ENCODE measurements around the gene TCAP.
"Not testable (repeated sequence)": the region's sequence is repeated elsewhere in the genome, so short reads cannot be mapped to it uniquely, and the experiment has no call there.

The TCAP gene

DNA sequence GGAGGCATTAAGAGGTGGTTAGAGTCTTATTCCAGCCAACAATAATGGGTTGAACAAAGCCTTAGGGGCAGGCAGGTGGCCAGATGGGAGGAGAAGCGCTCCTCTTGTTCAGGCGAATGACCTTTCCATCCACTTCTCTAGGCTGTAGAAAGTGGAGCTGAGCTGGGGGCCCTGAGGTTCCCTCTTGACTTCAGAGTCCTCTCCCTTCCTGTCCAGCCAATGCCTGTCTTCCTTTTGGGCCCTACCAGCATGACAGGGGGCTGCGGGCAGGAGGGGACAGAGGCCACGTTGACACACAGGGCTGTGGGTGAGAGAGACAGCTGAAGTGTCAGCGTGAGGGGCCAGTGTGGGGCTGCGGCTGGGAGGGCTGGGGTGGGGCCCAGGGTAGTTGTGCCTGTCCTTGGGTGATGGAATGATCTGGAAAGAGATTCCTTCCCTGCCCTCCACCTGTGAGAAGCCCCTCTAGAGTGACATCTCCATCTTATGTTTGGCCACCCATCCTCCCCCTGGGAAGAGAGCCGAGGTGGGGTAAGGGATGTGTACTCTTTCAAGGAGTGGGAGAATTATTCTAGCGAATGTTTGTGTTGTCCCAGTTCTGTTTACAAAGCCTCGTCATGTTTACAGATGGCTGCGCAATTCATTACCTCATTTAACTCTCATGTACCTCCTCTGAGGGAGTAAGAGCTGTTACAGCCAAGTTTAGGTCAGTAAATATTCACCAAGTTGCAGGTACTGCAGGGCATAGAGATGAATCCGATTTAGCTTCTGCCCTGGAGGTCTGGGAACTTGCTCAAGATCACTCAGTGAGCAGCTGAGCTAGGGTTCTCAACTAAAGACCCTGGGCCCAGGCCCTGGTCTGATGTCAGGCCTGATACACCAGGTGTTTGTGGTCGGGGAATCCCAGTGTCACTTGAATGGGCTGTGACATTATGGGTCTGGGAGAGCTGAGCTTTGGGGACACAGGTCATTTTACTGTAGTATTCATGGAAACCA is 38.0 kb downstream of the TCAP start:
- DNase-seq (ENCODE audit: low read depth in 2 of 2, low spot score in 1 of 2), result no peak

DNA sequence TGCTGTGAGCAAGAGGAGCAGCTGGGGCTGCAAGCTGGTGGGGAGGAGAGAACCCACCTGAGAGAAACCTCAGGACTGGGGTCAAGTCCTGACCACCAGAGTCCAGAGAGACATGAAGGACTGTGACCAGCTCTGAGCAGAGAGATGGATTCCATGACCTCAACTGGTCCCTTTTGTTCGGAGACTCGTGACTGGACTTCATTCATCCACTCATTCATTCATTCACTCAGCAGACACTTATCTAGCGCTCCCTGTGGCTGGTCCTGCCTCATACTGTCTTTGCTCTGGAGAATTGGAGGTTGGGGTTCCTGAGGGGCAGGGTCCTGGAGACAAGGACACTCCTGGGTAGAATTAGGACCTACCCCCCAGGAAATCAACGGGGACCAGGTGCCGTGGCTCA is 38.8 kb downstream of the TCAP start:
- DNase-seq (ENCODE audit: low read depth in 2 of 2, low spot score in 1 of 2), result no peak

DNA sequence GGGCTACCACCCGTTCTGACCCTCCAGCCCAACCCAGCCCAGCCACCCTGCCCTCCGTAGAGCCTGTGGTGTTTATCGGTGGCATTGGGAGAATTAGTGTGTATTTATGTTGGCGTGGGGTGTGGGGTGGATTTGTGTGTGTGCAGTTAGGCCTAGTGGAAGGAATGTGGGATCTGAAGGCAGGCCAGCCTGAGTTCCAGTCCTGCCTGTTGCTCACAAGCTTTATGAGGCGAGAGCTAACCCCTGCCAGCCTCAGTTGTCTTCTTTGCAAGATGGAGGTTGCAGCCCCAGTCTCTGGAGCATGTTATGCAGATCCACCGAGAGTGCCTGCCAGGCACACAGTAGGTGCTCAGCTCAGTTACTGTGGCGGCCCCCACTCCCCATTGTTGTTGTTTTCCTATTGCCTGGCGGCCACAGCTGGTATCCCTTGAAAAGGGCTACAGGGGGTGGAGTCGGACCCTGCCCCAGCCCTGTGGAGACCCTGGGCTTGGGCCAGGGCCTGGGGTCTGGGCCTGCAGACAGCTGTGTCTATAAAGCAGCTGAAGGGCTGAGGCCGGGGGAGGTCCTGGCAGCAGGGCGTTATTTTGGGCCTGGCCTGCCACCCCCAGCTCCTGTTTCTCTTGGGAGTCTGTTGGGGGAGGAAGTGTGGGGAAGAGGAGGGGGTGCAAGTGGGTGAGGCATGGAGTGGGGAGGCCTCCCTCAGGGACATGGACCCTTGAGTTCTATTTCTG is 39.8 kb downstream of the TCAP start:
- DNase-seq (ENCODE audit: low read depth in 2 of 2, low spot score in 1 of 2), result no peak

DNA sequence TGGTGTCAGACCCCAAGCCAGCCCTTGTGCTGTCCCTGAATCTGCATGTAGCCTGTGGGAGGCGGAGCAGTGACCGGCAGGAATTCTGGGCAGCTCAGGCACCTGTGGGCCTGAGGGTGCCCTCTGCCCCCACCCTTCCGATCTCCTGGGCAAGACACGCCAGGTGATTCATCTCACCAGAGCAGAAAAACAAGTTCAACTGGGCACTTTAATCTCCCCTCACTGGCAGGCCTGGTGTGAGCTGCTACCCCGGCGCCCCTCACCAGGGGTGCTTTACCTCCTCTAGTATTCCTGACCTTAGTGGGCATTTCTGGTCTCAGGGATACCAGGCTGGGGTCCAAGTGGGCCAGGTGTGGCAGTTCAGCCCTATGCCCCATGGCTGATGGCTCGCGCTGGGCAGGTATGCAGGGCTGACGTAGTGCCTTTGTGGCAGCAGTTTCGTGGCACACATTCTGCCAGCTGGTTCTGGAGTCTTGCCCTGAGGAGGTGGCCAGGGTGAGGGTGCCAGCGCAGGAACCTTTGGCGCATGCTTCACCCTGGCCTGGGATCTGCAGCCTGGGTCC is 40.7 kb downstream of the TCAP start:
- no peak for DNase-seq (ENCODE audit: low read depth in 2 of 2, low spot score in 1 of 2)

DNA sequence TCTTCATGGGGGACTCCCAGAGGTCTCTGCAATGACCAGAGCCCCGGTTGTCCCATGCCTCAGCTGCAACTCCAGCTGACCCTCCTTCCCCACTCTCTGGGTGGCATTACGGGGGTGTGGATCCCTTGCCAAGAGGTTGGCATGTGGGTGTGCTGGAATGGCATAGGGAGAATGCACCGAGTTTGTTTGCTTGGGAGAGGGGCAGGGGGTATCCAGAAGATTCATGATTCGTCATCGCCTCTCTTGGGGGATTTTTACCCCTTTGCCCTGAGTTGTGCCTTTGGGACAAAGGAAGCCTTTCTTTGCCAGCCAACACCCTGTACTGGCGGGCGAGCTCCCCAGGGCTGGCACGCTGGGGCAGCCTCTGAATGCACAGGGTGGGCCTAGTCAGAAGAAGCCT is 41.2 kb downstream of the TCAP start:
- DNase-seq (ENCODE audit: low read depth in 2 of 2, low spot score in 1 of 2), result no peak

DNA sequence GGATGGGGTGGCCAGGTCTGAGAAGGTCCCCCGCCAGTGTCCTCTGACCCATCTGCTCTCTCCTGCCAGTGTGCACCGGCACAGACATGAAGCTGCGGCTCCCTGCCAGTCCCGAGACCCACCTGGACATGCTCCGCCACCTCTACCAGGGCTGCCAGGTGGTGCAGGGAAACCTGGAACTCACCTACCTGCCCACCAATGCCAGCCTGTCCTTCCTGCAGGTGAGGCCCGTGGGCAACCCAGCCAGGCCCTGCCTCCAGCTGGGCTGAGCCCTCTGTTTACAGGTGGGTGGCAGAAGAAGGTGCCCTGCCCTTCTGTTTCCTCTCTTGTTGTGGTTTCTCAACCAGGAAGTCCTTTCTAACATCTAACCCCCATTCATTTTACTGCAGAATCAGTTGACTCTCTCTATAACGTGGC is 41.8 kb downstream of the TCAP start:
- no peak for DNase-seq (ENCODE audit: low read depth in 2 of 2, low spot score in 1 of 2)

DNA sequence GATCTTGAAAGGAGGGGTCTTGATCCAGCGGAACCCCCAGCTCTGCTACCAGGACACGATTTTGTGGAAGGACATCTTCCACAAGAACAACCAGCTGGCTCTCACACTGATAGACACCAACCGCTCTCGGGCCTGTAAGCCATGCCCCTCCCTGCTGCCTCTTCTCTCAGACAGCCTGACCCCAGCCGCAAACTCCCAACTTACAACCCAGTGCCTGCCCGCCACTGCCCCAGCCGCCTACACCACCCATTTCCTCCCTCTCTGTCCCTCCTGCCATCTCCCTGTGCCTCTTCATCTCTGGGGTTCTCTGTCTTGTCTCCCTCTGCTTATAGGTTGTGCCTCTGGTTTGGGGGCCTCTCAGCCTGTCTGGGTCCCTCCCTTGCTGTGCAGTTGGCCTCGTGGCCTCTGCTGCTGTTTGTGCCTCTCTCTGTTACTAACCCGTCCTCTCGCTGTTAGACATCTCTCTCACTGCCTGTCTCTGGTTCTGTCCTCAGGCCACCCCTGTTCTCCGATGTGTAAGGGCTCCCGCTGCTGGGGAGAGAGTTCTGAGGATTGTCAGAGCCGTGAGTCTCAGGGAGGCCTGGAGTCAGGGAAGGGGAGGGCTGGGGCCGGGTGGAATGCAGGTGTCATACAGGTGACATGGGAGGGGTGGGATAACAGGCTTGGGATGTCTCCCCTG is 44.3 kb downstream of the TCAP start:
- no peak for DNase-seq (ENCODE audit: low read depth in 2 of 2, low spot score in 1 of 2)

DNA sequence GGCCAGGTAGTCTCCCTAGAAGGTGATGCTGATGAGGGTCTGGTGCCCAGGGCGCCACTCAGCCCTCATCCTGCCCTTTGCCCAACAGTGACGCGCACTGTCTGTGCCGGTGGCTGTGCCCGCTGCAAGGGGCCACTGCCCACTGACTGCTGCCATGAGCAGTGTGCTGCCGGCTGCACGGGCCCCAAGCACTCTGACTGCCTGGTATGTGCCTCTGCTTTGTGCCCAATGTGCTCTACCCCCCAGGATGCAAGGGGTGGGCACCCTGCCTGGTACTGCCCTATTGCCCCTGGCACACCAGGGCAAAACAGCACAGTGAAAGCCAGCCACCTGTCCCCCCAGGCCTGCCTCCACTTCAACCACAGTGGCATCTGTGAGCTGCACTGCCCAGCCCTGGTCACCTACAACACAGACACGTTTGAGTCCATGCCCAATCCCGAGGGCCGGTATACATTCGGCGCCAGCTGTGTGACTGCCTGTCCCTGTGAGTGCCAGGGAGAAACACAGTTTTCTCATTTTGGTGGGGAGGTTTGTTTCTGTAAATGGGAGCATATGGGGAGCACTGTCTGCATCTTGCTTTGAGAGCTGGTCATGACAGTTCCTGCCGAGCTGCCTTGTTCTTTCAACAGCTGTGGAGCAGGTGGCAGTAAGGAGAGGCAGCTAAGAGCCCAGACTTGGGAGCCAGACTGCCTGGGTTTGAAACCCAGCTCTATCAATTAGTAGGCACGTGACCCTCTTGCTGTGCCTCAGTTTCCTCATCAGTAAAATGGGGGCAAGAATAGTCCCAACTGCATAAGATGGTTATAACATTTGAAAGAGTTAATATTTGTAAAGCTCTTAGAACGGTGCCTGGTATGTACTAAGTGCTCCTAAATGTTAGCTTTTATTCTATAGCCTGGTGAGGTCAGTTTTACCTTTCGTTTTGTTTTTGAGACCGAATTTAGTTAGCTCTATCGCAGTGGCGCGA is 45.1 kb downstream of the TCAP start:
- no peak for DNase-seq (ENCODE audit: low read depth in 2 of 2, low spot score in 1 of 2)

DNA sequence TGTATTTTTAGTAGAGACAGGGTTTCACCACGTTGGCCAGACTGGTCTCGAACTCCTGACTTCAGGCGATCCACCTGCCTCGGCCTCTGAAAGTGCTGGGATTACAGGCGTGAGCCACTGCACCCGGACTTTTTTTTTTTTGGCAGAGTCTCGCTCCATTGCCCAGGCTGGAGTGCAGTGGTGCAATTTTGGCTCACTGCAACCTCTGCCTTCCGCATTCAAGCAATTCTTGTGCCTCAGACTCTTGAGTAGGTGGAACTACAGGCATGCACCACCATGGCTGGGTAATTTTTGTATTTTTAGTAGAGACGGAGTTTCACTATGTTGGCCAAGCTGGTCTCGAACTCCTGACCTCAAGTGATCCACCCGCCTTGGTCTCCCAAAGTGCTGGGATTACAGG is 45.9 kb downstream of the TCAP start:
- DNase-seq (ENCODE audit: low read depth in 2 of 2, low spot score in 1 of 2), result not testable (repeated sequence)

DNA sequence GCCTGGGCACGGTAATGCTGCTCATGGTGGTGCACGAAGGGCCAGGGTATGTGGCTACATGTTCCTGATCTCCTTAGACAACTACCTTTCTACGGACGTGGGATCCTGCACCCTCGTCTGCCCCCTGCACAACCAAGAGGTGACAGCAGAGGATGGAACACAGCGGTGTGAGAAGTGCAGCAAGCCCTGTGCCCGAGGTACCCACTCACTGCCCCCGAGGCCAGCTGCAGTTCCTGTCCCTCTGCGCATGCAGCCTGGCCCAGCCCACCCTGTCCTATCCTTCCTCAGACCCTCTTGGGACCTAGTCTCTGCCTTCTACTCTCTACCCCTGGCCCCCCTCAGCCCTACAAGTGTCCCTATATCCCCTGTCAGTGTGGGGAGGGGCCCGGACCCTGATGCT is 46.7 kb downstream of the TCAP start:
- DNase-seq (ENCODE audit: low read depth in 2 of 2, low spot score in 1 of 2), result no peak

DNA sequence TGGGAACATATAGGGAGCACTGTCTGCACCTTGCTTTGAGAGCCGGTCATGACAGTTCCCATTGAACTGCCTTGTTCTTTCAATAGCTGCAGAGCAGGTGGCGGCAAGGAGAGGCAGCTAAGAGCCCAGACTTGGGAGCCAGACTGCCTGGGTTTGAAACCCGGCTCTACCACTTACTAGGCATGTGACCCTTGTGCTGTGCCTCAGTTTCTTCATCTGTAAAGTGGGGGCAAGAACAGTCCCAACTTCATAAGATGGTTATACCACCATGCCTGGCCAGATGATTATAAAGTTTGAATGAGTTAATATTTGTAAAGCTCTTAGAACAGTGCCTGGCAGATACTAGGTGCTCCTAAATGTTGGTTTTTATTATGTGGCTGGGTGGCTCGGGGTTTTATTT is 49.1 kb downstream of the TCAP start:
- DNase-seq (ENCODE audit: low read depth in 2 of 2, low spot score in 1 of 2), result no peak

DNA sequence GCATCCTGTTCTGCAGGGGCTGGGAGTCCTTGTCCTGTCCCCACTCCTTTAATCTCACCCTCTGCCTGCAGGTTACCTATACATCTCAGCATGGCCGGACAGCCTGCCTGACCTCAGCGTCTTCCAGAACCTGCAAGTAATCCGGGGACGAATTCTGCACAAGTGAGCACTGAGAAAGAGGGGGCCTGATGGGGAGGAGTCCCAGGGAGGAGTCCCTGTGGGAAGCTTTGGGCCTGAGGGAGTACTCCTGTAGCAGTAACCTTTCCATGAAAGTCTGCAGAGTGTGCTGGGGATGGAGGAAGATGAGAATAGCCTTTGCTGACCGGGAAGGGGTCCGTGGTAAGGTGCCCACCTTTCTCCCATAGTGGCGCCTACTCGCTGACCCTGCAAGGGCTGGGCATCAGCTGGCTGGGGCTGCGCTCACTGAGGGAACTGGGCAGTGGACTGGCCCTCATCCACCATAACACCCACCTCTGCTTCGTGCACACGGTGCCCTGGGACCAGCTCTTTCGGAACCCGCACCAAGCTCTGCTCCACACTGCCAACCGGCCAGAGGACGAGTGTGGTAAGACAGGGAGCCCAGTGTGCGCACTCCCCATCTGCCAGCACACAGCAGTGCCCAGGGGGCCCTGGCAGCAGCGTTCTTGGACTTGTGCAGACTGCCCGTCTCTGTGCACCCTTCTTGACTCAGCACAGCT is 50.4 kb downstream of the TCAP start:
- no peak for DNase-seq (ENCODE audit: low read depth in 2 of 2, low spot score in 1 of 2)

Data from stimulated activated CD8-positive, alpha-beta memory T cell treated with anti-CD3 and anti-CD28 coated beads, Interleukin-4, amount 100 ng/mL, for 1 hour (primary cell).